K562 (cell line): ENCODE results near the gene SPATC1L. TPM values are rescaled to one million over a fixed set of nuclear protein-coding genes. Genes with fewer than 3 reads are reported as not detected.

Source experiments
- ATAC-seq: fragments of 200-7000 bp; cut with Tn5 transposase; 3 replicates; pipeline ENCODE4 v1.9.1; 2020; ENCODE audit warnings: moderate library complexity
- BruUV-seq: library from RNA; stranded (reverse); fragments of 400-500 nt; replicated peaks from 2 replicates; lab custom pipeline; 2021; lab: Mats Ljungman, UMichigan
- CTCF ChIA-PET: fragments of 300-600 bp; formaldehyde crosslinking; extraction: SDS; loops from one replicate; lab custom pipeline; 2021; ENCODE audit warnings: low intra/inter-chr PET ratio; lab: Yijun Ruan, JAX
- POLR2A ChIA-PET: fragments of 300-600, 350-650 bp; sonication (Branson Sonifier 250); formaldehyde crosslinking; extraction: SDS; loops from one replicate; lab custom pipeline; 2021; ENCODE audit warnings: antibody characterized with exemption, inconsistent platforms; lab: Yijun Ruan, JAX
- DNase-seq, 4 experiments: peaks; one replicate each; pipeline versions ENCODE4 v3.0.0 to v3.0.0-alpha.2; 2011 to 2018; ENCODE audit warnings: low spot score in 3 of 4, mixed read lengths in 3 of 4; ENCODE audit errors: extremely low read depth in 1 of 4
- FAIRE-seq: peaks from 2 replicates; lab custom pipeline; 2011; peaks lifted over from hg19 to GRCh38; lab: Jason Lieb, UNC
- H2AFZ ChIP-seq: 2 replicates; pipeline ENCODE4 v1.6.0; 2011; ENCODE audit warnings: low read depth, low read length, control low read depth, inconsistent platforms
- H3K27ac ChIP-seq: fragments of 200-600 bp; 3 replicates; pipeline ENCODE4 v1.8.0; 2011; ENCODE audit warnings: low read depth, mild to moderate bottlenecking, control low read depth, inconsistent platforms, low read length, moderate library complexity, mixed read lengths; ENCODE audit errors: extremely low read depth
- H3K27me3 ChIP-seq, 2 experiments: fragments of 300-600 bp in 1 of 2; 2 replicates in 1 of 2; 3 replicates in 1 of 2; pipeline versions ENCODE4 v1.6.0 to v1.8.0; 2011; ENCODE audit warnings: inconsistent platforms in 2 of 2, low read length in 2 of 2, mild to moderate bottlenecking in 1 of 2, mixed read lengths in 1 of 2, moderate library complexity in 1 of 2; ENCODE audit not compliant: control insufficient read depth in 2 of 2, insufficient read depth in 2 of 2
- H3K36me3 ChIP-seq: fragments of 300-600 bp; 3 replicates; pipeline ENCODE4 v1.8.0; 2011; ENCODE audit warnings: mild to moderate bottlenecking, low read length, inconsistent platforms; ENCODE audit not compliant: control insufficient read depth, insufficient read depth
- H3K4me1 ChIP-seq, 2 experiments: fragments of 200-600 bp in 1 of 2; replicated peaks in 1 of 2; 2 replicates in 1 of 2; 3 replicates in 1 of 2; pipeline versions ENCODE4 v1.5.1 to v1.8.0; 2011; ENCODE audit warnings: inconsistent platforms in 2 of 2, low read length in 2 of 2, mild to moderate bottlenecking in 1 of 2, mixed read lengths in 1 of 2, moderate library complexity in 1 of 2; ENCODE audit not compliant: control insufficient read depth in 2 of 2, insufficient read depth in 2 of 2
- H3K4me2 ChIP-seq: 2 replicates; pipeline ENCODE4 v1.6.1; 2011; ENCODE audit warnings: low read length, control low read depth, inconsistent platforms, mixed read lengths; ENCODE audit not compliant: insufficient read depth
- H3K4me3 ChIP-seq: fragments of 200-600 bp; sonication (generic), shearing (Covaris generic); 2 replicates; pipeline ENCODE4 v1.5.1; 2016; ENCODE audit warnings: control low read depth, inconsistent platforms
- H3K79me2 ChIP-seq: fragments of 200-600 bp; 3 replicates; pipeline ENCODE4 v1.8.0; 2011; ENCODE audit warnings: low read length, inconsistent platforms; ENCODE audit not compliant: control insufficient read depth, insufficient read depth
- H3K9ac ChIP-seq, 2 experiments: 2 replicates each; pipeline versions ENCODE4 v1.6.0 to v1.6.1; 2011; ENCODE audit warnings: low read depth in 2 of 2, low read length in 2 of 2, control low read depth in 1 of 2, inconsistent platforms in 1 of 2, mild to moderate bottlenecking in 1 of 2, mixed read lengths in 1 of 2; ENCODE audit not compliant: insufficient read depth in 1 of 2
- H3K9me1 ChIP-seq: one replicate; pipeline ENCODE4 v1.6.0; 2011; ENCODE audit warnings: inconsistent platforms, mild to moderate bottlenecking, low read length, moderate library complexity; ENCODE audit not compliant: control insufficient read depth, insufficient read depth
- H3K9me3 ChIP-seq: replicated peaks from 2 replicates; pipeline ENCODE4 v1.5.1; 2011; ENCODE audit warnings: low read depth, low read length, inconsistent platforms; ENCODE audit not compliant: control insufficient read depth, insufficient read depth
- H4K20me1 ChIP-seq: replicated peaks from 2 replicates; pipeline ENCODE4 v1.6.1; 2011; ENCODE audit warnings: low read length, inconsistent platforms, mixed read lengths; ENCODE audit not compliant: control insufficient read depth, insufficient read depth
- IFI16 ChIP-seq: fragments of 250-450 bp; sonication (Bioruptor Pico); IDR thresholded peaks from 2 replicates; pipeline ENCODE4 v2.1.2; 2022; ENCODE audit warnings: mild to moderate bottlenecking, inconsistent platforms
- TFAP4 ChIP-seq: sonication (generic); formaldehyde crosslinking; IDR thresholded peaks from 2 replicates; pipeline ENCODE4 v1.8.0; 2022; ENCODE audit warnings: missing genetic modification reagents, mild to moderate bottlenecking, moderate library complexity, borderline replicate concordance
- WGBS: fragments of 100-300 bp; shearing (Covaris generic); methylation state at CpG from one replicate; pipeline ENCODE4 v1.1.6; 2016; ENCODE audit warnings: low coverage, mixed read lengths; ENCODE audit not compliant: insufficient coverage; ENCODE audit errors: missing lambda C conversion rate; 5-methylcytosine and 5-hydroxymethylcytosine counted together
- in situ Hi-C: fragments of 300-500 bp; cut with MboI; formaldehyde crosslinking; loops from 4 replicates; pipeline ENCODE4 v1.15.0; 2018; ENCODE audit warnings: inconsistent platforms, mixed read lengths
- intact Hi-C: fragments of 100-400 bp; cut with micrococcal nuclease; formaldehyde crosslinking; loops from 2 replicates; pipeline ENCODE4 v1.14.2; 2022
- polyA plus RNA-seq, 8 experiments: library from polyadenylated mRNA; depleted of rRNA in 4 of 8; stranded (reverse) in 5 of 8; unstranded in 3 of 8; fragments of >200 nt; fragmentation: Nextera tagmentation in 2 of 8; fragmentation: Illumina TruSeq in 1 of 8; extraction: Ambion mirVana in 2 of 8; extraction: Trizol in 1 of 8; gene quantifications; 2 replicates each; pipeline versions ENCODE4 v1.2.1 to v1.2.3, GENCODE V29; 2011 to 2014; ENCODE audit warnings: inconsistent platforms in 1 of 8, missing spikeins in 1 of 8
- total RNA-seq, 7 experiments: library from RNA; depleted of rRNA in 6 of 7; stranded (reverse); fragments of >200 nt in 6 of 7; fragmentation: Illumina TruSeq in 2 of 7; extraction: Trizol in 2 of 7; gene quantifications; 2 replicates each; pipeline versions ENCODE4 v1.2.1 to v1.2.3, GENCODE V29; 2011 to 2021; ENCODE audit warnings: low replicate concordance in 1 of 7

Gene SPATC1L
- total and polyA plus RNA-seq, 9 of the 15 experiments (the other 6 are each of a cell fraction or from before 2014, with no cell fraction given): 0.14 to 121 (median 34.0) TPM; not detected in 1

GRCh38 chr21:46125846-46126301, 58.4 kb downstream of the SPATC1L start:
- ChIA-PET POLR2A (no interaction called here), CTCF (no interaction called here)
- no TSS peak for BruUV-seq
- WGBS: 23% methylated on average over 45 of the region's 47 CpGs
- Histone ChIP-seq H3K36me3 (no peaks in the 10 kb centered on the region), H3K9ac (0 out of 4 replicates have a peak overlapping the region, but pooled peaks of 1 of the 2 experiments have one; percentile 58), H3K79me2 (no peaks in the 10 kb centered on the region), H3K9me3 (no peaks in the 10 kb centered on the region), H3K27me3 (peaks cover 44 to 71% of the 10 kb centered on the region in 2 experiments; a peak in 4 of 5 replicates), H4K20me1 (peaks cover 7% of the 10 kb centered on the region; the same call in 1 of the 2 replicates), H3K4me2 (no peak overlapping the region), H2AFZ (no peak overlapping the region), H3K9me1 (no peaks in the 10 kb centered on the region), H3K27ac (no peak overlapping the region), H3K4me3 (no peak overlapping the region), H3K4me1 (peaks cover 0 to 77% of the 10 kb centered on the region in 2 experiments; a peak in 2 of 5 replicates)
- intact Hi-C loops (no loop called here), in situ Hi-C loops (no loop called here)
- TF ChIP-seq TFAP4 (CRISPR knock-in tag) (peak; percentile 26; the same call in 1 of the 2 replicates), IFI16 (CRISPR knock-in tag) (no peak)
- DNase-seq (no peak), ATAC-seq (no peak), FAIRE-seq (no peak)
